GM18502 (cell line): Measurements from ENCODE around the gene TCN2.
"Not testable (repeated sequence)": the region's sequence is repeated elsewhere in the genome, so short reads cannot be mapped to it uniquely, and the experiment has no call there.

Experiments used
- ATAC-seq: cut with Tn5 transposase; IDR thresholded peaks from one replicate; pipeline ENCODE4 v1.9.1; 2021; ENCODE audit warnings: mild to moderate bottlenecking; ENCODE audit not compliant: unreplicated experiment, poor library complexity

The TCN2 gene

GRCh38 chr22:30607300-30607930 is 441 bp downstream of the TCN2 start:
- ATAC-seq, result no peak

GRCh38 chr22:30607939-30608338 is 965 bp downstream of the TCN2 start:
- ATAC-seq, result no peak

GRCh38 chr22:30609260-30610185 is 2.5 kb downstream of the TCN2 start:
- peak; percentile 47 for ATAC-seq

GRCh38 chr22:30610299-30610698 is 3.3 kb downstream of the TCN2 start:
- ATAC-seq, result no peak

GRCh38 chr22:30611197-30611596 is 4.2 kb downstream of the TCN2 start:
- no peak for ATAC-seq

- ATAC-seq, result no peak
Observed at GRCh38 chr22:30612789-30613188, 5.8 kb downstream of the TCN2 start.

GRCh38 chr22:30614268-30614667 is 7.3 kb downstream of the TCN2 start:
- ATAC-seq, result no peak

GRCh38 chr22:30614879-30615278 is 7.9 kb downstream of the TCN2 start:
- ATAC-seq, result no peak

GRCh38 chr22:30615543-30615954 is 8.6 kb downstream of the TCN2 start:
- no peak for ATAC-seq

- no peak for ATAC-seq
Observed at GRCh38 chr22:30617819-30618218, 10.8 kb downstream of the TCN2 start.

- ATAC-seq, result not testable (repeated sequence)
Observed at GRCh38 chr22:30619909-30620308, 12.9 kb downstream of the TCN2 start.

- ATAC-seq, result no peak
Observed at GRCh38 chr22:30626413-30626812, 19.4 kb downstream of the TCN2 start.

GRCh38 chr22:30627471-30627870 is 20.5 kb downstream of the TCN2 start:
- no peak for ATAC-seq

- ATAC-seq, result no peak
Observed at GRCh38 chr22:30628491-30628890, 21.5 kb downstream of the TCN2 start.

- not testable (repeated sequence) for ATAC-seq
Observed at GRCh38 chr22:30631469-30631868, 24.5 kb downstream of the TCN2 start.

- peak; percentile 58 for ATAC-seq
Observed at GRCh38 chr22:30634471-30635233, 27.7 kb downstream of the TCN2 start.

GRCh38 chr22:30635273-30636225 is 28.6 kb downstream of the TCN2 start, which contains the start of gene SLC35E4:
Gene SLC35E4 (plus strand): TSS chr22:30635781. CDS start chr22:30636451, 670 bp downstream.
- ATAC-seq, result peak; percentile 74

- ATAC-seq, result no peak
Observed at GRCh38 chr22:30636226-30637077, 29.5 kb downstream of the TCN2 start.

- no peak for ATAC-seq
Observed at GRCh38 chr22:30637701-30638114, 30.7 kb downstream of the TCN2 start.
